Heart left ventricle (tissue), 13 donors: ENCODE results near the gene STOML3.

ENCODE experiments used
- CTCF ChIP-seq, 12 donors: fragments of 200-600 bp; sonication (generic) in 4 of 12; IDR thresholded peaks; one replicate each; pipeline versions ENCODE4 v1.5.0 to v1.8.0; 2018 to 2022; ENCODE audit warnings: antibody characterized with exemption in 12 of 12, mild to moderate bottlenecking in 5 of 12
- POLR2A ChIP-seq, 2 donors: fragments of 450-650 bp; IDR thresholded peaks; one replicate each; pipeline ENCODE4 v1.6.1; 2017; ENCODE audit warnings: antibody characterized with exemption in 2 of 2, mild to moderate bottlenecking in 2 of 2, moderate library complexity in 2 of 2
- donor health status: ischemic (EF 13 %, LVEDD 7.1; RV severe dilation, severe dysfunction).
- donor health status: DM: no; HTN: yes; CAD: no.
- donor health status: DM: no; HTN: no; CAD: no.
- donor health status: ischemic (EF 25% LVEDD 6.9; RV normal size, moderate dysfunction).
- donor health status: ischemic (EF 25% LVEDD 5.7; RV mildly dilated, moderate dysfunction).
- donor health status: ischemic (EF 35%, LVEDD 5.7; RV mildly dilated, moderate dysfunction).
- donor health status: nonischemic (EF 11% LVEDD 7.7; RV severe dilation, severe dysfunction).
- donor health status: DM: yes; HTN: yes; CAD: no.
- donor health status: PGD.
- donor health status: ischemic (EF 29% LVEDD 5.4; RV normal size, mild dysfunction).
- donor health status: nonischemic (EF 23%, LVEDD 6.1; RV moderate dilation, normal function).

GRCh38 chr13:39020853-39021462 lies 30.3 kb upstream of the STOML3 start:
- TF ChIP-seq CTCF (IDR thresholded peaks at IDR 0.05) (no peak), POLR2A (IDR thresholded peaks at IDR 0.05) (no peak)
